SK-N-SH (cell line): ENCODE measurements around the gene CNOT9. TPM values are rescaled to one million over a fixed set of nuclear protein-coding genes. Genes with fewer than 3 reads are reported as not detected.

Experiments
- CTCF ChIA-PET: fragments of 300-600, 350-600 bp; formaldehyde crosslinking; extraction: SDS; loops from one replicate; lab custom pipeline; 2021; lab: Yijun Ruan, JAX
- POLR2A ChIA-PET: fragments of 350-600 bp; sonication (Branson Sonifier 250); formaldehyde crosslinking; extraction: SDS; loops from one replicate; lab custom pipeline; 2020; ENCODE audit warnings: antibody characterized with exemption, inconsistent platforms; lab: Yijun Ruan, JAX
- DNase-seq: peaks from one replicate; pipeline ENCODE4 v3.0.0; 2012
- H2AFZ ChIP-seq: fragments of 200-600 bp; sonication (generic); 2 replicates; pipeline ENCODE4 v1.8.1; 2016; ENCODE audit warnings: antibody characterized with exemption, mild to moderate bottlenecking, low read depth
- H3F3A ChIP-seq: fragments of 200-600 bp; sonication (generic); replicated peaks from 2 replicates; pipeline ENCODE3; 2016; ENCODE audit warnings: antibody characterized with exemption, mild to moderate bottlenecking; ENCODE audit not compliant: insufficient read depth
- H3K27ac ChIP-seq, 2 experiments: fragments of 200-500 bp in 1 of 2; fragments of 200-600 bp in 1 of 2; sonication (Bioruptor generic) in 1 of 2; sonication (generic), shearing (Covaris generic) in 1 of 2; 2 replicates each; pipeline versions ENCODE4 v1.5.1 to v1.6.1; 2014 to 2016; ENCODE audit warnings: low read depth in 2 of 2, inconsistent platforms in 1 of 2, low read length in 1 of 2, mild to moderate bottlenecking in 1 of 2, mixed read lengths in 1 of 2
- H3K27me3 ChIP-seq: fragments of 200-600 bp; sonication (generic), shearing (Covaris generic); 2 replicates; pipeline ENCODE4 v1.6.1; 2016; ENCODE audit warnings: mixed run types; ENCODE audit not compliant: insufficient read depth
- H3K36me3 ChIP-seq, 2 experiments: fragments of 200-500 bp in 1 of 2; fragments of 200-600 bp in 1 of 2; sonication (Bioruptor generic) in 1 of 2; sonication (generic) in 1 of 2; replicated peaks in 1 of 2; 2 replicates each; pipeline versions ENCODE3 to v1.5.1; 2014 to 2016; ENCODE audit warnings: low read length in 1 of 2, mild to moderate bottlenecking in 1 of 2; ENCODE audit not compliant: insufficient read depth in 2 of 2, control insufficient read depth in 1 of 2
- H3K4me1 ChIP-seq, 2 experiments: fragments of 200-500 bp in 1 of 2; fragments of 200-600 bp in 1 of 2; sonication (Bioruptor generic) in 1 of 2; sonication (generic), shearing (Covaris generic) in 1 of 2; 2 replicates each; pipeline versions ENCODE4 v1.5.1 to v1.6.1; 2014 to 2016; ENCODE audit warnings: low read depth in 1 of 2, low read length in 1 of 2, mixed run types in 1 of 2; ENCODE audit not compliant: insufficient read depth in 2 of 2, control insufficient read depth in 1 of 2
- H3K4me2 ChIP-seq: fragments of 200-600 bp; sonication (generic), shearing (Covaris generic); 2 replicates; pipeline ENCODE4 v1.6.1; 2017; ENCODE audit warnings: mixed run types
- H3K4me3 ChIP-seq, 2 experiments: fragments of 200-500 bp in 1 of 2; fragments of 200-600 bp in 1 of 2; sonication (Bioruptor generic) in 1 of 2; sonication (generic), shearing (Covaris generic) in 1 of 2; 2 replicates each; pipeline versions ENCODE4 v1.5.1 to v1.8.1; 2014 to 2016; ENCODE audit warnings: low read depth in 2 of 2, inconsistent platforms in 1 of 2, low read length in 1 of 2, mild to moderate bottlenecking in 1 of 2, mixed read lengths in 1 of 2, moderate library complexity in 1 of 2
- H3K79me2 ChIP-seq: fragments of 200-600 bp; sonication (generic); 2 replicates; pipeline ENCODE4 v1.8.1; 2017; ENCODE audit warnings: mild to moderate bottlenecking; ENCODE audit not compliant: insufficient read depth
- H3K9ac ChIP-seq: fragments of 200-600 bp; sonication (generic); 2 replicates; pipeline ENCODE4 v1.6.1; 2017; ENCODE audit warnings: mixed run types
- H3K9me2 ChIP-seq: fragments of 200-600 bp; sonication (generic); 2 replicates; pipeline ENCODE4 v1.6.1; 2017; ENCODE audit warnings: mixed run types
- H3K9me3 ChIP-seq: fragments of 200-600 bp; sonication (generic); 2 replicates; pipeline ENCODE4 v1.6.1; 2017; ENCODE audit warnings: mixed run types, mild to moderate bottlenecking, moderate library complexity
- H4K20me1 ChIP-seq: fragments of 200-600 bp; sonication (generic); 2 replicates; pipeline ENCODE4 v1.6.1; 2017; ENCODE audit warnings: mild to moderate bottlenecking, mixed run types; ENCODE audit not compliant: insufficient read depth
- CTCF ChIP-seq: fragments of 200-600 bp; sonication (generic); IDR thresholded peaks from 2 replicates; pipeline ENCODE4 v1.6.1; 2017; ENCODE audit warnings: antibody characterized with exemption, mild to moderate bottlenecking, moderate library complexity
- EP300 ChIP-seq, 2 experiments: IDR thresholded peaks; 2 replicates each; pipeline versions ENCODE4 v1.4.0 to v1.6.1; 2012; ENCODE audit warnings: borderline replicate concordance in 1 of 2, low read depth in 1 of 2, low read length in 1 of 2
- GATA2 ChIP-seq: sonication (generic); formaldehyde crosslinking; IDR thresholded peaks from 2 replicates; pipeline ENCODE4 v1.5.0; 2020; ENCODE audit warnings: mild to moderate bottlenecking, missing genetic modification reagents
- JUND ChIP-seq: IDR thresholded peaks from 2 replicates; pipeline ENCODE4 v1.4.0; 2012
- MXI1 ChIP-seq: IDR thresholded peaks from 2 replicates; pipeline ENCODE4 v1.6.1; 2012; ENCODE audit warnings: mild to moderate bottlenecking, low read depth, low read length, improper control_type of control experiment
- NFIC ChIP-seq: IDR thresholded peaks from 2 replicates; pipeline ENCODE4 v1.4.0; 2012; ENCODE audit warnings: borderline replicate concordance
- PBX3 ChIP-seq: IDR thresholded peaks from 2 replicates; pipeline ENCODE4; 2012
- RAD21 ChIP-seq: IDR thresholded peaks from 2 replicates; pipeline ENCODE4 v1.6.1; 2012; ENCODE audit warnings: mild to moderate bottlenecking, low read length
- RCOR1 ChIP-seq: fragments of 150-350 bp; IDR thresholded peaks from 2 replicates; pipeline ENCODE4 v1.6.1; 2017; ENCODE audit warnings: antibody characterized with exemption, low read length
- RFX5 ChIP-seq: IDR thresholded peaks from 2 replicates; pipeline ENCODE4 v1.6.1; 2012; ENCODE audit warnings: mild to moderate bottlenecking, improper control_type of control experiment, low read length
- RXRA ChIP-seq: IDR thresholded peaks from 2 replicates; pipeline ENCODE4 v1.4.0; 2012; ENCODE audit warnings: low read depth, mild to moderate bottlenecking, borderline replicate concordance
- TCF12 ChIP-seq: IDR thresholded peaks from 2 replicates; pipeline ENCODE4 v1.4.0; 2012
- ZBTB33 ChIP-seq: IDR thresholded peaks from 2 replicates; pipeline ENCODE4 v1.4.0; 2012; ENCODE audit warnings: low read depth, borderline replicate concordance
- WGBS: methylation state at CpG from one replicate; pipeline ENCODE4 v1.1.6; 2017; ENCODE audit warnings: low lambda C conversion rate; 5-methylcytosine and 5-hydroxymethylcytosine counted together
- polyA plus RNA-seq, 3 experiments: library from polyadenylated mRNA; depleted of rRNA; stranded (reverse); fragments of >200 nt; gene quantifications; 2 replicates each; pipeline ENCODE4 v1.2.3, GENCODE V29; 2012
- TF ChIP-seq, protein P1 (sequence below): IDR thresholded peaks from 2 replicates; pipeline ENCODE4 v1.6.1; 2012; ENCODE audit warnings: mild to moderate bottlenecking, low read depth, low read length, moderate library complexity
- TF ChIP-seq, protein P2 (sequence below): IDR thresholded peaks from 2 replicates; pipeline ENCODE4 v1.4.0; 2012; ENCODE audit warnings: low read depth, borderline replicate concordance
- TF ChIP-seq, protein P3 (sequence below): IDR thresholded peaks from 2 replicates; pipeline ENCODE4 v1.4.0; 2012; ENCODE audit warnings: low read depth

CNOT9 gene
- polyA plus RNA-seq, 1 of the 3 experiments (the other 2 are of a cell fraction) = 36.8 TPM

DNA sequence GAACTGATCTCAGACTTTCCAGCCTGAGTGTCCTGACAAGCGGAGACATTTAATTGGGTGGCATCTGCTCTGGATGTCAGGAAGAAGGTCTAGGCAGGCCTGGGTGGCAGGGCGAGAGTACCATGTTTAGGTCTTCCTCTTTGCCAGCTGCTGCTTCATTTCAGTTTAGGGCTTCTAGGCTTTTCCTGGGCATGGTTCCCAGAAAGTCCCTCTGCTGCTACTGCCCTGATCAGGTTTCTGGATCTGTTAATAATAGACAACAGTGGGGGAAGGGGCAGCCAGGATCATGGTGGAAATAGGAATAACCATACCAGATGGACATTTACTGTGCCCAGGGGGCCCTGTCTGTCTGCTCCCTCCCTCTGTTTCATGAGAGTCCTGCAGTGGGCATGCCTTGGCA, 36.8 kb downstream of the CNOT9 start (continued):
- no peak for TF ChIP-seq ZBTB33
- peak; percentile 78 for TF ChIP-seq NFIC
- peak; percentile 79 for TF ChIP-seq MXI1
- TF ChIP-seq RXRA = no peak
- TF ChIP-seq TCF12 = peak; percentile 76
- TF ChIP-seq RFX5 = no peak
- no peak for TF ChIP-seq JUND
- TF ChIP-seq EP300 (IDR thresholded peaks at IDR 0.05; ENCODE audit: borderline replicate concordance in 1 of 2, low read depth in 1 of 2, low read length in 1 of 2) = peak in 1 of 2 experiments; percentile 88; a peak in 2 of 4 replicates
- TF ChIP-seq GATA2 (CRISPR knock-in tag) = peak; percentile 70

DNA sequence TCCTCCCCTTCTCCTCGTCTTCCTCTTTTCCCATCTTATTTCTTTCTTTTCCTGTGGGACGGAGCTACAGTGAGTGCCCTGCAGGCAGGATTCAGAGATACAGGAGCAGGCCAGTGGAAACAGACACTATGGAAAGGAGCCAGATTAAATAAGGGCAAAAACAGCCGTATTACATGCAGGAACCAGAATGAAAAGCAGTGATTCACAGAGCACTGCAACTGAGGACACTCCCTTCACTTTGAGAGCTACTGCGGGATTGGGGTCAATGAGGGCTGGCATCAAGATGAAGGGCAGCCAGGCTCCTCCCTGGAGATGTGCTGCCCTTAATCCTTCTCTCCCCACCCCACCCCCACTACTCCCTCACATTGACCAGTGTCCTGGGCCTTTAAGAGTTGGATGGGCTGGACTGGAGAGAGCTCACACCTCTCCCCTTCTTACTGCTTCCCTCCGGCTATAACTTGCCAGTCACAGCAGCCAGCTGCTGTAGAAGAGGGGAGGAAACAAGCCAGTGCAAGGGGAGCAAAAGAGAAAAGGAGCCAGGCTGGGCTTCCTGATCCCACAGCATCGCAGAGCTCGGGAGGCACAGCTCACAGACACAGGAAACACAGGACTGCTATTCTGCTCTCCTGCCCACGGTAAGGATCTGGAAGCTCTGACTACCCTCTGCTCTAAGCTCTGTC, 38.9 kb downstream of the CNOT9 start, which contains the start of gene PLCD4:
Gene PLCD4 (plus strand): TSS at position 464 of the 680 bp plus-strand sequence. CDS start 7,841 bp downstream, outside the sequence.
- CTCF ChIA-PET = interaction anchor here (0.7 to 2.5 kb wide), 10 partner anchors 9 to 306 kb away, joined by 3 to 12 read pairs (median 3); no protein-coding TSS in a partner anchor
- TF ChIP-seq, protein P1, sequence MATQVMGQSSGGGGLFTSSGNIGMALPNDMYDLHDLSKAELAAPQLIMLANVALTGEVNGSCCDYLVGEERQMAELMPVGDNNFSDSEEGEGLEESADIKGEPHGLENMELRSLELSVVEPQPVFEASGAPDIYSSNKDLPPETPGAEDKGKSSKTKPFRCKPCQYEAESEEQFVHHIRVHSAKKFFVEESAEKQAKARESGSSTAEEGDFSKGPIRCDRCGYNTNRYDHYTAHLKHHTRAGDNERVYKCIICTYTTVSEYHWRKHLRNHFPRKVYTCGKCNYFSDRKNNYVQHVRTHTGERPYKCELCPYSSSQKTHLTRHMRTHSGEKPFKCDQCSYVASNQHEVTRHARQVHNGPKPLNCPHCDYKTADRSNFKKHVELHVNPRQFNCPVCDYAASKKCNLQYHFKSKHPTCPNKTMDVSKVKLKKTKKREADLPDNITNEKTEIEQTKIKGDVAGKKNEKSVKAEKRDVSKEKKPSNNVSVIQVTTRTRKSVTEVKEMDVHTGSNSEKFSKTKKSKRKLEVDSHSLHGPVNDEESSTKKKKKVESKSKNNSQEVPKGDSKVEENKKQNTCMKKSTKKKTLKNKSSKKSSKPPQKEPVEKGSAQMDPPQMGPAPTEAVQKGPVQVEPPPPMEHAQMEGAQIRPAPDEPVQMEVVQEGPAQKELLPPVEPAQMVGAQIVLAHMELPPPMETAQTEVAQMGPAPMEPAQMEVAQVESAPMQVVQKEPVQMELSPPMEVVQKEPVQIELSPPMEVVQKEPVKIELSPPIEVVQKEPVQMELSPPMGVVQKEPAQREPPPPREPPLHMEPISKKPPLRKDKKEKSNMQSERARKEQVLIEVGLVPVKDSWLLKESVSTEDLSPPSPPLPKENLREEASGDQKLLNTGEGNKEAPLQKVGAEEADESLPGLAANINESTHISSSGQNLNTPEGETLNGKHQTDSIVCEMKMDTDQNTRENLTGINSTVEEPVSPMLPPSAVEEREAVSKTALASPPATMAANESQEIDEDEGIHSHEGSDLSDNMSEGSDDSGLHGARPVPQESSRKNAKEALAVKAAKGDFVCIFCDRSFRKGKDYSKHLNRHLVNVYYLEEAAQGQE = no peak
- TF ChIP-seq MXI1 (peak; percentile 78), TCF12 (peak; percentile 39; the same call in 1 of the 2 replicates), RCOR1 (0 out of 2 replicates have a peak, but pooled peaks have one; percentile 28), RXRA (no peak), RAD21 (peak; percentile 14; the same call in 1 of the 2 replicates), CTCF (peak; percentile 19; the same call in 1 of the 2 replicates), ZBTB33 (no peak), NFIC (peak; percentile 23; the same call in 1 of the 2 replicates), PBX3 (no peak)
- TF ChIP-seq, protein P2, sequence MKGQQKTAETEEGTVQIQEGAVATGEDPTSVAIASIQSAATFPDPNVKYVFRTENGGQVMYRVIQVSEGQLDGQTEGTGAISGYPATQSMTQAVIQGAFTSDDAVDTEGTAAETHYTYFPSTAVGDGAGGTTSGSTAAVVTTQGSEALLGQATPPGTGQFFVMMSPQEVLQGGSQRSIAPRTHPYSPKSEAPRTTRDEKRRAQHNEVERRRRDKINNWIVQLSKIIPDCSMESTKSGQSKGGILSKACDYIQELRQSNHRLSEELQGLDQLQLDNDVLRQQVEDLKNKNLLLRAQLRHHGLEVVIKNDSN = no peak
- TF ChIP-seq, protein P3, sequence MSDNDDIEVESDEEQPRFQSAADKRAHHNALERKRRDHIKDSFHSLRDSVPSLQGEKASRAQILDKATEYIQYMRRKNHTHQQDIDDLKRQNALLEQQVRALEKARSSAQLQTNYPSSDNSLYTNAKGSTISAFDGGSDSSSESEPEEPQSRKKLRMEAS = peak; percentile 69; the same call in 1 of the 2 replicates

More for the DNA sequence above, 38.9 kb downstream of the CNOT9 start, which contains the start of gene PLCD4:
- Histone ChIP-seq H2AFZ (peak within 1 kb of the TSS; percentile 75), H3K27ac (peak within 1 kb of the TSS; percentile 62 to 99), H4K20me1 (no peaks in the 10 kb centered on the region), H3K9me2 (no peaks in the 10 kb centered on the region), H3K36me3 (no peaks in the 10 kb centered on the region), H3K9me3 (no peaks in the 10 kb centered on the region), H3K4me3 (peak within 1 kb of the TSS; percentile 50 to 56), H3K79me2 (no peaks in the 10 kb centered on the region), H3K9ac (peak within 1 kb of the TSS; percentile 54), H3K4me2 (peak within 1 kb of the TSS; percentile 82), H3F3A (peaks cover 5% of the 10 kb centered on the region), H3K4me1 (peaks cover 10 to 25% of the 10 kb centered on the region in 2 experiments), H3K27me3 (no peaks in the 10 kb centered on the region)
- POLR2A ChIA-PET = interaction anchor here (0.8 to 2.4 kb wide), 20 partner anchors 9 to 390 kb away, joined by 3 to 15 read pairs (median 5); partner anchors contain the start of genes BCS1L, RNF25, STK36 and USP37
- DNase-seq = peak; percentile 79
- 6% methylated on average over 8 of the region's 8 CpGs for WGBS
